Right renal pelvis (tissue), 4 donors: ENCODE measurements around the gene SOX8. TPM values are rescaled to one million over a fixed set of nuclear protein-coding genes. Genes with fewer than 3 reads are reported as not detected.
"Not testable (repeated sequence)": the region's sequence is repeated elsewhere in the genome, so short reads cannot be mapped to it uniquely, and the experiment has no call there.

Experiments used
- DNase-seq, 4 donors: peaks; one replicate each; pipeline ENCODE4 v3.0.0-alpha.2; 2013; ENCODE audit warnings: low read depth in 4 of 4, low spot score in 3 of 4, missing footprints in 1 of 4
- polyA plus RNA-seq, 4 donors: library from polyadenylated mRNA; unstranded; fragments of 120-200 nt; gene quantifications; one replicate each; pipeline ENCODE4 v1.2.1, GENCODE V29; 2013; ENCODE audit not compliant: insufficient read length in 4 of 4

SOX8 gene
- polyA plus RNA-seq, 4 donors: 2.6 to 5.7 (median 4.0) TPM

- DNase-seq: no peak
Measured at GRCh38 chr16:1020091-1020399, 38.5 kb downstream of the SOX8 start.

- no peak for DNase-seq
Measured at GRCh38 chr16:1020591-1020990, 39.0 kb downstream of the SOX8 start.

GRCh38 chr16:1021553-1022160, 40.1 kb downstream of the SOX8 start:
- DNase-seq: no peak

GRCh38 chr16:1022466-1022865, 40.9 kb downstream of the SOX8 start:
- DNase-seq: no peak

DNA sequence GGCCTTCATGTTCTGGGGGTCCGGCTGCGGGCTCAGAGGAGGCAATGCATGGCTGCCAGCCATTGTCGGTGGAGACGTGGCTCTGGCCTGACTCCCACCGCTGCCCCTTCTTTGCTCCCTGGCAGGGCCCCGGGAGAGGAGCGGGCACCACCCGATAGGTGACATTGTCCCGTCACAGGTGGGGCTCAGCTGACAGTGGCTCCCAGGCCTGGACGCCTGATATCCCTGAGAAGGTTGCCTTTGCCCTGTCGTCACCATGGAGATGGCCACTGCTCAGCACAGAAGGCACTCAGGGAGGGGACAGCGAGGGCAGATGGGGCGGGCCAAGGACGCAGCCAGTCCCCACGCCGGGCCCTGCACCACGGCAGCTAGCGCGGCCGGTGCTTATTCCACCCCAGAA, 42.6 kb downstream of the SOX8 start:
- no peak for DNase-seq

DNA sequence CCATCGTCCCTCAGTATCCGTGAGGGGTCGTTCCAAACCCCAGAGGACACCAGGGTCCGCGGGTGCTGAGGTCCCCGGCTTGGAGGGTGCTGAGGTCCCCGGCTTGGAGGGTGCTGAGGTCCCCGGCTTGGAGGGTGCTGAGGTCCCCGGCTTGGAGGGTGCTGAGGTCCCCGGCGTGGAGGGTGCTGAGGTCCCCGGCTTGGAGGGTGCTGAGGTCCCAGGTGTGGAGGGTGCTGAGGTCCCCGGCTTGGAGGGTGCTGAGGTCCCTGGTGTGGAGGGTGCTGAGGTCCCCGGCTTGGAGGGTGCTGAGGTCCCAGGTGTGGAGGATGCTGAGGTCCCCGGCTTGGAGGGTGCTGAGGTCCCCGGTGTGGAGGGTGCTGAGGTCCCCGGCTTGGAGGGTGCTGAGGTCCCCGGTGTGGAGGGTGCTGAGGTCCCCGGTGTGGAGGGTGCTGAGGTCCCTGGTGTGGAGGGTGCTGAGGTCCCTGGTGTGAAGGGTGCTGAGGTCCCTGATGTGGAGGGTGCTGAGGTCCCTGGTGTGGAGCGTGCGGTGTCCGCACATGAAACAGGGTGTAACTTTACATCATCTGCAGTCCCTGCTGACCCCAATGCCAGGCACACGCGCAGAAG, 43.7 kb downstream of the SOX8 start:
- DNase-seq: not testable (repeated sequence)

DNA sequence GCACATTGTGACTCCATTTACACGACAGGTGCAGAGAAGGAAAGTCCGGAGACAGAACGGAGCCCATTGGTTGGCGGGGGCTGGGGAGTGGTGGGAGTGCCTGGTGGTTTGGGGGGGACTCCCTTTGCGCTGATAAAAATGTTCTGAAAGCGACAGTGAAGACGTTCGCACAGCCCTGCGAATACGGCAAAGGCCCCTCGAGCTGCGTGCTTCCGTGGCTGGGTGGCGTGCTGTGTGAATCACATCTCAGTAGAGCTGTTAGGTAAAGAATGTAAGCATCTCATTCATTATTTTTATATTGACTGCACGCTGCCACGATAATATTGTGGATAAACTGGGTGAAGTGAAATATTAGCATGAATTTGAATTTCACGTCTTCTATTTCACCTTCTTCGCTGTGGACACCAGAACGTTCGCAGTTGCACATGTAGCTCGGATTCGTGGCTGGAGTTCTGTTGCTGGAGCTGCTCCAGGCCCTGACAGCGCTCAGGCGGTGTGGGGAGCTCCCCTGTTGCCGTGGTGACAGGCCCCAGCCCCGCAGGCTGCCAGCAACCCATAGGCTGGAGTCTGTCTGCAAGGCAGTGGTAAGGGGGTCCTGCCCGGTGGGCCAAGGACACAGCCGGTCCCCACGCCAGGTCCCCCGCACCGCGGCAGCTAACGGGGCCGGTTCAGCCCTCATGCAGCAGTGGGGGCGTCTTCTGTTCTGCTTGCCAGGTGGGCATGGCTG, 44.6 kb downstream of the SOX8 start:
- DNase-seq: no peak

DNA sequence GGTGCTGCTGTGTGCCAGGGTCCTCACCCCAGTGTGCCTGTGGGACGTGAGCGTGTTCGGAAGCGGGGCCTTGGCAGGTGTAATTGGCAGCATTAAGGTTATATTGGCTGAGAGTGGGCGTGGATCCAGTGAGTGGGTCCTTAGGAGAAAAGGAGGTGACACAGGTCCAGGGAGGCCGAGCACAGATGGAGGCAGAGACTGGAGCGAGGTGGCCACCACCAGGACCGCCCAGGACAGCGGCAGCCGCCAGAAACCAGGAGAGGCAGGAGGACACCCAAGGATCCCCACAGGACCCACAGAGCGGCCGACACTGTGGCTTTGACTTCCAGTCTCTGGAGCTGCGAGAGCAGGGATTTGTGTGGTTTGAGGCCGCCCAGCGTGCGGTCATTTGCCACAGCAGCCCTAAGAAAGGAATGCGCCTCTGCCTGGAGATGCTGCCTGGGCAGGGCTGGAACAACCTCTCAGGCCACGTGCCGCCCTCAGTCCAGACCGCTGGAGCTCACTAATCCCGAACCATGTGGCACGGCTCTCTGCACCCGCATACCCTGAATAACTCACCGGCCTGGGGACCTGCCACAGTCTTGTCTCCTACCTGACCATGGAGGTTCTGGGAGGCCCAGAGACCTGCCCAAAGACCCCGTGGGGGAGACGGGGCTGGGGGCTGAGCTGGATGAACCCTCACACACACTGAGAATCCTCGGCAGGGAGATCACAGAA, 45.4 kb downstream of the SOX8 start:
- no peak for DNase-seq

GRCh38 chr16:1027501-1027815, 45.9 kb downstream of the SOX8 start:
- DNase-seq: no peak

DNA sequence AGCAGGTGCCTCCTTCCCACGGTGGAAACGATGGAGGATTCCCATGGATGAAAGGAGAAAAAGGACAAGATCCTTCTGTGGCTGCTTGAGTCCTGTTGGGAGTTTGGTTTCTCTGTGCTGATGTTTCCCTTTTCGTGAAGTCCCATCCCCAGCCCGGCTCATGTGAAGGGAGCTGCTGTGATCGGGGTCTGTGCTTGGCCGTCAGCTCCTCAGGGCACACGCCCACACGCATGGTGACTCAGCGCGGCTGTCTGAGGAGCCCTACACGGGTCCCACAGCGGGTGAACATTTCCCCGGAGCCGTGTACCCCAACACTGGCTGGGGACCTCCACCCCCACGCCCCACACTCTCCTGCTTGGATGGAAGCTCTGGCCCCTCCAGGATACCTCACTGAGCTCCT, 46.5 kb downstream of the SOX8 start:
- DNase-seq: no peak

DNA sequence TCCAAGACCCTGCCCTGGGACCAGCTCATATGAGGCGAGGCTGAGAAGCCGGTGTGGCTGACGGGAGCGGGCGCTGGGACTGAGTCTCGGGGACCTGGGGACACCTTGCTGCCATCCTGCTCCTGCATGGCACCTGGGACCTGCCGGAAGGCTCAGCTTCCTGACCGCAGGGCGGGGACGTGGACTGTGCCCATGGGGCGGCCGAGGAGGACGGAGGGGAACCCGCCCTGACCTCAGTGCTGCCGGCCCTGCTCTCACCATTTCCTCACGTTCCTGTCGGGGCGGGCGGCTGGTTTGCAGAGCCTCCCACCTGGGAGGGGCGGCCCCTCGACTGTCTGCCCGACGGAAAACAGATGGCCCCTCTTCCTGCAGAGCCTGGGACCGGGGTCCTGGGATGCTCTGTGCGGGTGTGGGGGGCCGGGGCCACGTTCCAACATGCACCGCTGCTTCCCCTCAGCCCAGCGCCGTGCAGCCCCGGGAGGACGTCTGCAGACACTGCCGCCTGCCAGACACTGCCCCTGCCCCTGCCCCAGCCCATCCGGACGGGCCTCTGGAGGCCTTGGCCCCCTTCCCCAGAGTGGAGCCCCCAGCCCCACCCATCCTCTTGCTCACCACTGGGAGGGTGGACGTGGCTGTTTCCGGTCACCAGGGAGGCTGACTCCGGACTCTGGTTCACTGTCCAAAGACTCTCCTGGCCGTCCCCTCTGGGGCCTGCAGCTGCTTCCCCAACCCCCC, 47.1 kb downstream of the SOX8 start:
- DNase-seq: no peak

GRCh38 chr16:1029259-1029545, 47.6 kb downstream of the SOX8 start:
- no peak for DNase-seq

DNA sequence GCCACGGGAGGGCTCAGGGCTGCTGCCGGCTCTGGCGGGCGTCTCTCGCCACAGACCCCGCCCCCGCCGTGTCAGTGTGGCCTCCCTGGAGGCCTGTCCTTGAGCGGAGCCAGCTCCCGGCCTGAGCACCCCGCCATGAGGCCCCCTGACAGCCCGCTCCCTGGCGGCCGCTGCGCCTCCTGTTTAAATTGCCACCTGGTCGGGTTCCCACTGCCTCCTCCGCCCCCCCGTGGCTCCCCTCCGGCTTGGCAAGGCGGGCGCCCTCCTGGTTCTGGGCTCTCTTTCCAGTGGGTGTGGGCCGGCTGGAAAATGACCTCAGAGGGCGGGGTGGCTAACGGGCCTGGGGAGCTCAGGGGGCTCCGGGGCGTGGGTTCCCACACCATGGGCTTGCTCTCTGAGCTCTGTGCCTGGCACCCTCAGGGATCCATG, 48.9 kb downstream of the SOX8 start:
- no peak for DNase-seq

GRCh38 chr16:1031666-1032065, 50.1 kb downstream of the SOX8 start:
- no peak for DNase-seq

DNA sequence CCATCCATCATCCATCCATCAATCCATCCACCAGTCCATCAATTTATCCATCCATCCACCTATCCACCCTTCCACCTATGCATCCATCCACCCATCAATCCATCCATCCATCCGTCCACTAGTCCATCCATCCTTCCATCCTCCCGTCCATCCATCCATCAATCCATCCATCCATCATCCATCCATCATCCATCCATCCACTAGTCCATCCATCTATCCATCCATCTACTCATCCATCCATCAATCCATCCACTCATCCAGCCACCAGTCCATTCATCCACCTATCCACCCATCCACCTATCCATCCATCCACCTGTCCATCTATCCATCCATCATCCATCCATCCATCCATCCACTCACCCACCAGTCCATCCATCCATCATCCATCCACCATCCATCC, 51.0 kb downstream of the SOX8 start:
- DNase-seq: no peak

GRCh38 chr16:1033128-1033679, 51.6 kb downstream of the SOX8 start:
- no peak for DNase-seq

GRCh38 chr16:1034230-1035065, 52.9 kb downstream of the SOX8 start:
- no peak for DNase-seq

GRCh38 chr16:1035066-1035415, 53.5 kb downstream of the SOX8 start:
- DNase-seq: no peak

DNA sequence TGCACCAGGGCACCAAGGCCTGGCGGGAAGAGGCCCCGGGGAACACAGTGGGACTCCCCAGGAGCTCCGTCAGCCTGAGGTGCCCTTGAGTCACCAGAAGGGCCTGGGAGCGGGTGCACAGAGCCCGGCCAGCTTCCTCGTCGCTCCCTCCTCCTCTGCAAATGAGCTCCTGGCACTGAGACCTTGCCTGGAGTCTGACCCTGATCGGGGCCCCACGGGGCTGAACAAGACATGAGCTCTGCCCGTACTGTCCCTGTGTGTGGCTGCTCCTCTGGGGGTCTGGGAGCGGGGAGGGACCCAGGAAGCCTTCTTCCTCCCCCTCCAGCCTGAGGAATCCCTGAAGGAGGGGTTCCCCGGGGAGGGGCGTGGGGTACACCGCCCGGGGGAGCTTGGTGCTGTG, 54.6 kb downstream of the SOX8 start:
- DNase-seq: no peak
